ENCODE data around the gene ALOX5. TPM values are rescaled to one million over a fixed set of nuclear protein-coding genes. Genes with fewer than 3 reads are reported as not detected.
"Not testable (repeated sequence)": the region's sequence is repeated elsewhere in the genome, so short reads cannot be mapped to it uniquely, and the experiment has no call there.

The ALOX5 gene
- polyA plus RNA-seq (2013, experiment 1 of 2) = not detected
- polyA plus RNA-seq (2013, experiment 2 of 2) = not detected

- no peak within 1 kb of the TSS for H2BK12ac ChIP-seq (ENCODE audit: low read length in 2 of 2)
Measured at GRCh38 chr10:45373576-45374349, at the start of gene ALOX5. Gene ALOX5 (plus strand): TSS chr10:45374216. CDS start chr10:45374280, 64 bp downstream.

GRCh38 chr10:45325116-45325515 lies 48.9 kb upstream of the ALOX5 start:
- no peak overlapping the region for H3K9ac ChIP-seq (ENCODE audit: low read length)

More at GRCh38 chr10:45373576-45374349, at the start of gene ALOX5:
- no peak within 1 kb of the TSS for H3K27ac ChIP-seq (ENCODE audit: low read length, poor library complexity, severe bottlenecking)
- no peaks in the 10 kb centered on the region for H3K9me3 ChIP-seq (ENCODE audit: control insufficient read depth, low read length)
- H4K91ac ChIP-seq (ENCODE audit: low read length) = no peak within 1 kb of the TSS
- WGBS = 2% methylated on average over 19 of the region's 59 CpGs
- H3K14ac ChIP-seq (ENCODE audit: low read length in 2 of 2) = peak within 1 kb of the TSS in 1 of 2 experiments; percentile 58
- no peak within 1 kb of the TSS for H3K4ac ChIP-seq (ENCODE audit: low read depth in 1 of 2, low read length in 2 of 2)
- H2BK120ac ChIP-seq (ENCODE audit: low read depth, low read length) = no peak within 1 kb of the TSS
- H2AFZ ChIP-seq (ENCODE audit: low read depth, low read length) = no peak within 1 kb of the TSS
- H3K4me1 ChIP-seq (ENCODE audit: control insufficient read depth, insufficient read depth, low read depth, low read length) = peaks cover 20% of the 10 kb centered on the region
- no peak within 1 kb of the TSS for H2BK5ac ChIP-seq (ENCODE audit: low read depth, low read length, poor library complexity, severe bottlenecking)
- peak within 1 kb of the TSS in 1 of 2 experiments; percentile 53 for H3K4me3 ChIP-seq (ENCODE audit: insufficient read depth in 1 of 2, low read depth in 1 of 2, low read length in 2 of 2)
- H2AK5ac ChIP-seq (ENCODE audit: low read length, severe bottlenecking) = no peak within 1 kb of the TSS
- H2BK15ac ChIP-seq (ENCODE audit: low read depth, poor library complexity, severe bottlenecking) = no peak within 1 kb of the TSS
- no peak within 1 kb of the TSS for H3K23ac ChIP-seq (ENCODE audit: low read length in 2 of 2)
- no peak for DNase-seq
- H4K8ac ChIP-seq (ENCODE audit: low read length) = no peak within 1 kb of the TSS
- H3K27me3 ChIP-seq (ENCODE audit: control insufficient read depth in 1 of 2, insufficient read depth in 1 of 2, low read length in 2 of 2) = peaks cover 49 to 74% of the 10 kb centered on the region in 2 experiments
- H3K36me3 ChIP-seq (ENCODE audit: control insufficient read depth in 1 of 2, insufficient read depth in 2 of 2, low read depth in 1 of 2, low read length in 2 of 2) = no peaks in the 10 kb centered on the region
- peak within 1 kb of the TSS; percentile 78 for H3K4me2 ChIP-seq (ENCODE audit: low read length, poor library complexity, severe bottlenecking)
- H3K18ac ChIP-seq (ENCODE audit: low read depth in 1 of 2, low read length in 2 of 2) = no peak within 1 kb of the TSS
- no peaks in the 10 kb centered on the region for H3K79me1 ChIP-seq (replicated peaks; ENCODE audit: low read length, poor library complexity, severe bottlenecking)
- H3K9ac ChIP-seq (ENCODE audit: low read length) = no peak within 1 kb of the TSS

GRCh38 chr10:45326864-45327263 lies 47.2 kb upstream of the ALOX5 start:
- H4K8ac ChIP-seq (ENCODE audit: low read length); H2BK12ac ChIP-seq (ENCODE audit: low read length in 2 of 2); H3K9ac ChIP-seq (ENCODE audit: low read length); H4K91ac ChIP-seq (ENCODE audit: low read length); H2AK5ac ChIP-seq (ENCODE audit: low read length, severe bottlenecking); H3K27me3 ChIP-seq (ENCODE audit: control insufficient read depth in 1 of 2, insufficient read depth in 1 of 2, low read length in 2 of 2); H3K14ac ChIP-seq (ENCODE audit: low read length in 2 of 2); H3K23ac ChIP-seq (ENCODE audit: low read length in 2 of 2); H3K4ac ChIP-seq (ENCODE audit: low read depth in 1 of 2, low read length in 2 of 2); H2BK120ac ChIP-seq (ENCODE audit: low read depth, low read length); H2BK5ac ChIP-seq (ENCODE audit: low read depth, low read length, poor library complexity, severe bottlenecking); H3K18ac ChIP-seq (ENCODE audit: low read depth in 1 of 2, low read length in 2 of 2); H3K36me3 ChIP-seq (ENCODE audit: control insufficient read depth in 1 of 2, insufficient read depth in 2 of 2, low read depth in 1 of 2, low read length in 2 of 2); H3K4me3 ChIP-seq (ENCODE audit: insufficient read depth in 1 of 2, low read depth in 1 of 2, low read length in 2 of 2); H3K79me1 ChIP-seq (replicated peaks; ENCODE audit: low read length, poor library complexity, severe bottlenecking); H3K9me3 ChIP-seq (ENCODE audit: control insufficient read depth, low read length); H2BK15ac ChIP-seq (ENCODE audit: low read depth, poor library complexity, severe bottlenecking); H3K27ac ChIP-seq (ENCODE audit: low read length, poor library complexity, severe bottlenecking); H2AFZ ChIP-seq (ENCODE audit: low read depth, low read length); H3K4me1 ChIP-seq (ENCODE audit: control insufficient read depth, insufficient read depth, low read depth, low read length); DNase-seq; H3K4me2 ChIP-seq (ENCODE audit: low read length, poor library complexity, severe bottlenecking): not testable (repeated sequence)
- WGBS = no CpG with 5 or more reads among the region's 1 CpG

More at GRCh38 chr10:45325116-45325515, 48.9 kb upstream of the ALOX5 start:
- H3K23ac ChIP-seq (ENCODE audit: low read length in 2 of 2) = no peak overlapping the region
- H3K4me2 ChIP-seq (ENCODE audit: low read length, poor library complexity, severe bottlenecking) = no peak overlapping the region
- no peak overlapping the region for H3K4ac ChIP-seq (ENCODE audit: low read depth in 1 of 2, low read length in 2 of 2)
- no peaks in the 10 kb centered on the region for H3K79me1 ChIP-seq (replicated peaks; ENCODE audit: low read length, poor library complexity, severe bottlenecking)
- no peak overlapping the region for H4K91ac ChIP-seq (ENCODE audit: low read length)
- H3K27ac ChIP-seq (ENCODE audit: low read length, poor library complexity, severe bottlenecking) = no peak overlapping the region
- H2BK12ac ChIP-seq (ENCODE audit: low read length in 2 of 2) = no peak overlapping the region
- no peak overlapping the region for H3K4me3 ChIP-seq (ENCODE audit: insufficient read depth in 1 of 2, low read depth in 1 of 2, low read length in 2 of 2)
- H2AFZ ChIP-seq (ENCODE audit: low read depth, low read length) = no peak overlapping the region
- DNase-seq = no peak
- H3K36me3 ChIP-seq (ENCODE audit: control insufficient read depth in 1 of 2, insufficient read depth in 2 of 2, low read depth in 1 of 2, low read length in 2 of 2) = no peaks in the 10 kb centered on the region
- no peak overlapping the region for H2AK5ac ChIP-seq (ENCODE audit: low read length, severe bottlenecking)
- H3K4me1 ChIP-seq (ENCODE audit: control insufficient read depth, insufficient read depth, low read depth, low read length) = no peaks in the 10 kb centered on the region
- H2BK5ac ChIP-seq (ENCODE audit: low read depth, low read length, poor library complexity, severe bottlenecking) = no peak overlapping the region
- H3K18ac ChIP-seq (ENCODE audit: low read depth in 1 of 2, low read length in 2 of 2) = no peak overlapping the region
- no peak overlapping the region for H4K8ac ChIP-seq (ENCODE audit: low read length)
- H3K27me3 ChIP-seq (ENCODE audit: control insufficient read depth in 1 of 2, insufficient read depth in 1 of 2, low read length in 2 of 2) = no peaks in the 10 kb centered on the region
- H3K14ac ChIP-seq (ENCODE audit: low read length in 2 of 2) = no peak overlapping the region
- H3K9me3 ChIP-seq (ENCODE audit: control insufficient read depth, low read length) = no peaks in the 10 kb centered on the region
- WGBS = 83% methylated on average over 1 of the region's 1 CpG
- no peak overlapping the region for H2BK15ac ChIP-seq (ENCODE audit: low read depth, poor library complexity, severe bottlenecking)
- H2BK120ac ChIP-seq (ENCODE audit: low read depth, low read length) = no peak overlapping the region

- H3K27ac ChIP-seq (ENCODE audit: low read length, poor library complexity, severe bottlenecking); H3K4ac ChIP-seq (ENCODE audit: low read depth in 1 of 2, low read length in 2 of 2); DNase-seq; H2BK120ac ChIP-seq (ENCODE audit: low read depth, low read length); H3K4me1 ChIP-seq (ENCODE audit: control insufficient read depth, insufficient read depth, low read depth, low read length); H2BK12ac ChIP-seq (ENCODE audit: low read length in 2 of 2); H3K9me3 ChIP-seq (ENCODE audit: control insufficient read depth, low read length); H3K4me3 ChIP-seq (ENCODE audit: insufficient read depth in 1 of 2, low read depth in 1 of 2, low read length in 2 of 2); H4K91ac ChIP-seq (ENCODE audit: low read length); H3K9ac ChIP-seq (ENCODE audit: low read length); H3K4me2 ChIP-seq (ENCODE audit: low read length, poor library complexity, severe bottlenecking); H4K8ac ChIP-seq (ENCODE audit: low read length); H3K27me3 ChIP-seq (ENCODE audit: control insufficient read depth in 1 of 2, insufficient read depth in 1 of 2, low read length in 2 of 2); H2AK5ac ChIP-seq (ENCODE audit: low read length, severe bottlenecking); H2BK5ac ChIP-seq (ENCODE audit: low read depth, low read length, poor library complexity, severe bottlenecking); H2AFZ ChIP-seq (ENCODE audit: low read depth, low read length); H3K18ac ChIP-seq (ENCODE audit: low read depth in 1 of 2, low read length in 2 of 2); H3K23ac ChIP-seq (ENCODE audit: low read length in 2 of 2); H3K79me1 ChIP-seq (replicated peaks; ENCODE audit: low read length, poor library complexity, severe bottlenecking); H3K14ac ChIP-seq (ENCODE audit: low read length in 2 of 2); H2BK15ac ChIP-seq (ENCODE audit: low read depth, poor library complexity, severe bottlenecking); H3K36me3 ChIP-seq (ENCODE audit: control insufficient read depth in 1 of 2, insufficient read depth in 2 of 2, low read depth in 1 of 2, low read length in 2 of 2): not testable (repeated sequence)
- 81% methylated on average over 1 of the region's 3 CpGs for WGBS
Measured at GRCh38 chr10:45331824-45332223, 42.2 kb upstream of the ALOX5 start.

Data from mesenchymal stem cell (in vitro differentiated cells and primary cell).